Measurements from ENCODE around the gene CCL3.

CCL3 gene

GRCh38 chr17:36049643-36050042 lies 40.3 kb downstream of the CCL3 start:
- DNase-seq, result no peak

GRCh38 chr17:36048066-36048465 lies 41.9 kb downstream of the CCL3 start:
- no peak for DNase-seq

Data from hypothalamus (tissue), 51 donors.